ENCODE results near the gene RAPGEF6. TPM values are rescaled to one million over a fixed set of nuclear protein-coding genes. Genes with fewer than 3 reads are reported as not detected.

The RAPGEF6 gene
- total and polyA plus RNA-seq, 4 donors = 3.9 to 73.1 (median 10.8) TPM

DNA sequence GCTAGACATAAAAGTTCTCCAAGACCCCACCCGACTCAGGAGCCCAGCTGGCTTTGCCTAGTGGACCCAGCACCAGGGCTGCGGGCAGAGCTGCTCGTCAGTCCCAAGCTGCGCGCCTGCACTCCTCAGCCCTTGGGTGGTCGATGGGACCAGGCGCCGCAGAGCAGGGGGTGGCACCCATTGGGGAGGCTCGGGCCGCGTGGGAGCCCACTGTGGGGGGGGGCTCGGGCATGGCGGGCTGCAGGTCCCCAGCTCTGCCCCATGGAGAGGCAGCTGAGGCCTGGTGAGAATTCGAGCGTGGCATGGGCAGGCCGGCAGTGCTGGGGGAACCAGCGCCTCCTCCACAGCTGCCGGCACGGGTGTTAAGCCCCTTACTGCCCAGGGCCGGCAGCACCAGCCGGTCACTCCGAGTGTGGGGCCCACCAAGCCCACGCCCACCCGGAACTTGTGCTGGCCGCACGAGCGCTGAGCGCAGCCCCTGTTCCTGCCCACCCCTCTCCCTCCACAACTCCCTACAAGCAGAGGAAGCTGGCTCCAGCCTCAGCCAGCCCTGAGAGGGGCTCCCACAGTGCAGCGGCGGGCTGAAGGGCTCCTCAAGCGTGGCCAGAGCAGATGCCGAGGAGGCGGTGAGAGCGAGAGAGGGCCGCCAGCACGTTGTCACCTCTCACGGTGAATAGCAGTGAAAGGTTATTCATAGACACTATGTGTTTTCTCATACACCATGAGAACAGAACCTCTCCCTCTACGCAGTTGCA is 54.9 kb downstream of the RAPGEF6 start:
- H3K4me1 ChIP-seq (ENCODE audit: control insufficient read depth in 5 of 5, insufficient read depth in 5 of 5, low read length in 5 of 5) = peaks cover 0 to 2% (median 0%) of the 10 kb centered on the region in 5 donors
- no peak for ATAC-seq (ENCODE audit: insufficient read depth, low FRiP score)
- no peak overlapping the region for H3K9ac ChIP-seq (ENCODE audit: insufficient read depth in 1 of 2, low read length in 2 of 2)
- no peak overlapping the region for H3K4me3 ChIP-seq
- WGBS, 2 donors = 95 to 98% methylated on average over 38 of the region's 38 CpGs
- no peak overlapping the region for H3K27ac ChIP-seq (ENCODE audit: low read depth in 1 of 2, low read length in 1 of 2)
- no peak for TF ChIP-seq CTCF (IDR thresholded peaks at IDR 0.05; ENCODE audit: control extremely low read depth, extremely low read depth)
- peaks cover 0 to 4% (median 0%) of the 10 kb centered on the region in 4 donors for H3K9me3 ChIP-seq (ENCODE audit: control insufficient read depth in 4 of 4, insufficient read depth in 3 of 4, low read length in 3 of 4)
- peaks cover 0 to 16% (median 8%) of the 10 kb centered on the region in 4 donors for H3K36me3 ChIP-seq (ENCODE audit: control insufficient read depth in 4 of 4, insufficient read depth in 4 of 4, low read length in 4 of 4)
- DNase-seq = no peak
- no peaks in the 10 kb centered on the region for H3K27me3 ChIP-seq (ENCODE audit: control insufficient read depth in 3 of 3, insufficient read depth in 3 of 3, low read length in 2 of 3)

- ATAC-seq (ENCODE audit: insufficient read depth, low FRiP score) (no peak), DNase-seq (no peak)
- Histone ChIP-seq H3K4me1 (ENCODE audit: control insufficient read depth in 5 of 5, insufficient read depth in 5 of 5, low read length in 5 of 5) (peaks cover 0 to 5% (median 0%) of the 10 kb centered on the region in 5 donors), H3K27me3 (ENCODE audit: control insufficient read depth in 3 of 3, insufficient read depth in 3 of 3, low read length in 2 of 3) (no peaks in the 10 kb centered on the region), H3K27ac (ENCODE audit: low read depth in 1 of 2, low read length in 1 of 2) (no peak overlapping the region), H3K4me3 (no peak overlapping the region), H3K9me3 (ENCODE audit: control insufficient read depth in 4 of 4, insufficient read depth in 3 of 4, low read length in 3 of 4) (peaks cover 0 to 3% (median 1%) of the 10 kb centered on the region in 4 donors), H3K36me3 (ENCODE audit: control insufficient read depth in 4 of 4, insufficient read depth in 4 of 4, low read length in 4 of 4) (peaks cover 0 to 14% (median 7%) of the 10 kb centered on the region in 4 donors), H3K9ac (ENCODE audit: insufficient read depth in 1 of 2, low read length in 2 of 2) (no peak overlapping the region)
- no peak for TF ChIP-seq CTCF (IDR thresholded peaks at IDR 0.05; ENCODE audit: control extremely low read depth, extremely low read depth)
- whole genome bisulfite sequencing, 2 donors = 78 to 93% methylated on average over 8 of the region's 8 CpGs
These were observed 59.3 kb downstream of the RAPGEF6 start for GRCh38 chr5:131575660-131576227.

DNA sequence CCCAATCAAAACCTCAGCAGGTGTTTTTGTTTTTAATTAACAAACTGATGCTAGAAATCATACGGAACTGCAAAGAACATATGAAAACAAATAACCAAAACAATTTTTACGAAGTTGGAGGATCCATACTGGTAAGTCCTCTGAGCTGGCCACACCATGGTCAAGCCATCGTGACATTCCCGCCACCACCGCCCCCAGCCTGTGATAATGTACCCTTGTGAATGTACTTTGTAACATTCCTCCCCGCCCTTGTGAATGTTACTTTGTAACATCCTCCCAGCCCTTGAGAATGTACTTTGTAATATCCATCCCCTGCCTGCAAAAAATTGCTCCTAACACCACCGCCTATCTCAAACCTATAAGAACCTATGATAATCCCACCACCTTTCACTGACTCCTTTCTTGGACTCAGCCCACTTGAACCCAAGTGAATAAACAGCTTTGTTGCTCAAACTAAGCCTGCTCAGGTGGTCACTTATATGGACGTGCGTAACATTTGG is 63.3 kb downstream of the RAPGEF6 start:
- WGBS, 2 donors = 97 to 98% methylated on average over 9 of the region's 9 CpGs
- peaks cover 0 to 3% (median 0%) of the 10 kb centered on the region in 4 donors for H3K9me3 ChIP-seq (ENCODE audit: control insufficient read depth in 4 of 4, insufficient read depth in 3 of 4, low read length in 3 of 4)
- ATAC-seq (ENCODE audit: insufficient read depth, low FRiP score) = no peak
- H3K27me3 ChIP-seq (ENCODE audit: control insufficient read depth in 3 of 3, insufficient read depth in 3 of 3, low read length in 2 of 3) = no peaks in the 10 kb centered on the region
- no peak overlapping the region for H3K9ac ChIP-seq (ENCODE audit: insufficient read depth in 1 of 2, low read length in 2 of 2)
- no peak for TF ChIP-seq CTCF (IDR thresholded peaks at IDR 0.05; ENCODE audit: control extremely low read depth, extremely low read depth)
- H3K4me1 ChIP-seq (ENCODE audit: control insufficient read depth in 5 of 5, insufficient read depth in 5 of 5, low read length in 5 of 5) = peaks cover 0 to 5% (median 0%) of the 10 kb centered on the region in 5 donors
- no peak overlapping the region for H3K4me3 ChIP-seq
- H3K27ac ChIP-seq (ENCODE audit: low read depth in 1 of 2, low read length in 1 of 2) = no peak overlapping the region
- DNase-seq = no peak
- H3K36me3 ChIP-seq (ENCODE audit: control insufficient read depth in 4 of 4, insufficient read depth in 4 of 4, low read length in 4 of 4) = peaks cover 0 to 3% (median 0%) of the 10 kb centered on the region in 4 donors
